OCI-LY3 (cell line): ENCODE results near the gene LMAN2L.

Source experiments
- CTCF ChIP-seq: fragments of 200-600, 300-600 bp; sonication (generic); IDR thresholded peaks from 2 replicates; pipeline ENCODE4 v1.5.1; 2014; ENCODE audit warnings: antibody characterized with exemption, low read length, low read depth
- EZH2phosphoT487 ChIP-seq: fragments of 200-600 bp; shearing (Covaris generic); IDR thresholded peaks from 2 replicates; pipeline ENCODE4 v1.6.1; 2018; ENCODE audit warnings: antibody characterized with exemption, mixed run types, low read depth

- TF ChIP-seq CTCF (no peak), EZH2phosphoT487 (no peak)
These were observed 45.6 kb downstream of the LMAN2L start for GRCh38 chr2:96694279-96694678.
